Smooth muscle cell (in vitro differentiated cells): ENCODE measurements around the gene PDE7B. TPM values are rescaled to one million over a fixed set of nuclear protein-coding genes. Genes with fewer than 3 reads are reported as not detected.
"Not testable (repeated sequence)": the region's sequence is repeated elsewhere in the genome, so short reads cannot be mapped to it uniquely, and the experiment has no call there.

Experiments
- DNase-seq: peaks from one replicate; lab custom pipeline; 2025; ENCODE audit not compliant: unreplicated experiment; lab: John Stamatoyannopoulos, UW
- H2AFZ ChIP-seq: fragments of 200-600 bp; sonication (generic); 2 replicates; pipeline ENCODE4 v1.6.0; 2016; ENCODE audit warnings: antibody characterized with exemption, low read depth, mild to moderate bottlenecking
- H3F3A ChIP-seq: fragments of 200-600 bp; sonication (generic); 2 replicates; pipeline ENCODE4 v1.6.0; 2017; ENCODE audit warnings: antibody characterized with exemption, low read depth
- H3K27ac ChIP-seq: fragments of 200-600 bp; sonication (generic); 2 replicates; pipeline ENCODE4 v1.5.1; 2016; ENCODE audit warnings: low read depth, mild to moderate bottlenecking
- H3K27me3 ChIP-seq: fragments of 200-600 bp; sonication (generic); 2 replicates; pipeline ENCODE4 v1.6.1; 2016; ENCODE audit warnings: low read depth, mild to moderate bottlenecking
- H3K36me3 ChIP-seq: fragments of 200-600 bp; sonication (generic); 2 replicates; pipeline ENCODE4 v1.5.1; 2016; ENCODE audit warnings: low read depth
- H3K4me1 ChIP-seq: fragments of 200-600 bp; sonication (generic); 2 replicates; pipeline ENCODE4 v1.5.1; 2016; ENCODE audit warnings: low read depth
- H3K4me2 ChIP-seq: fragments of 200-600 bp; sonication (generic); 2 replicates; pipeline ENCODE4 v1.6.0; 2016; ENCODE audit warnings: mild to moderate bottlenecking
- H3K4me3 ChIP-seq: fragments of 200-600 bp; sonication (generic); 2 replicates; pipeline ENCODE4 v1.5.1; 2016; ENCODE audit warnings: mild to moderate bottlenecking
- H3K79me2 ChIP-seq: fragments of 200-600 bp; sonication (generic); 2 replicates; pipeline ENCODE4 v1.6.0; 2016; ENCODE audit warnings: low read depth, mild to moderate bottlenecking
- H3K9ac ChIP-seq: fragments of 200-600 bp; sonication (generic); 2 replicates; pipeline ENCODE4 v1.6.0; 2016; ENCODE audit warnings: low read depth
- H3K9me3 ChIP-seq: fragments of 200-600 bp; sonication (generic); replicated peaks from 2 replicates; pipeline ENCODE4 v1.5.1; 2016; ENCODE audit warnings: low read depth
- H4K20me1 ChIP-seq: fragments of 200-600 bp; sonication (generic); 2 replicates; pipeline ENCODE4 v1.6.0; 2016; ENCODE audit warnings: low read depth
- CTCF ChIP-seq: fragments of 200-600 bp; sonication (generic); IDR thresholded peaks from 2 replicates; pipeline ENCODE4 v1.5.1; 2017; ENCODE audit warnings: borderline replicate concordance, mild to moderate bottlenecking, antibody characterized with exemption; ENCODE audit not compliant: insufficient read depth, poor library complexity, severe bottlenecking
- WGBS: methylation state at CpG from one replicate; pipeline ENCODE4 v1.1.7; 2016; ENCODE audit warnings: low lambda C conversion rate; 5-methylcytosine and 5-hydroxymethylcytosine counted together
- polyA plus RNA-seq: library from polyadenylated mRNA; unstranded; fragments of >200 nt; fragmentation: Nextera tagmentation; extraction: Ambion mirVana; gene quantifications from 2 replicates; pipeline ENCODE4 v1.2.1, GENCODE V29; 2016
- total RNA-seq: library from RNA; depleted of rRNA; stranded (reverse); fragments of >200 nt; gene quantifications from 2 replicates; pipeline ENCODE4 v1.2.3, GENCODE V29; 2014

PDE7B gene
- total and polyA plus RNA-seq, 2 experiments from 2014 or later, result 23.5 to 36.9 TPM

DNA sequence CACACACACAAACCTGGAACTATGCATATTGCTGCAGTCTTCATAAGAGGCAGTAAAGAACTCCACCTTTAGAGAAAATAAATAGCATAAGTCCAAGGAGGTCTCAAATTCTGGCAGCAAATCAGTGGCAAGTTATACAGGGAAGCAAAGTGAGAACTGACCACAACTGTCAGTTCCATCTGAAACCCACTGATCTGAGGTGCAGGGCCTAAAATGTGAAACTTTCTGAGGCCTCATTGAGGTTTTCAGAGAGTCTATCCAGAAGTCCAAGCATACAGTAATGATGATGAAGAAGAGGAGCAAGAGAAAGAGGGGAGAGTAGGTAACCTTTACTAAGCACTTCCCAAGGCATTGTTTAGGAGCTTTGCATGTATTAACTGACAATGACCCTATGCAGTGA, 362.4 kb downstream of the PDE7B start:
- Histone ChIP-seq H3F3A (peaks cover 2% of the 10 kb centered on the region), H2AFZ (no peak overlapping the region), H3K4me3 (no peak overlapping the region), H3K79me2 (no peaks in the 10 kb centered on the region), H3K36me3 (no peaks in the 10 kb centered on the region), H3K9ac (no peak overlapping the region), H3K4me1 (no peaks in the 10 kb centered on the region), H3K27ac (no peak overlapping the region), H4K20me1 (no peaks in the 10 kb centered on the region), H3K27me3 (no peaks in the 10 kb centered on the region), H3K4me2 (no peak overlapping the region), H3K9me3 (no peaks in the 10 kb centered on the region)
- DNase-seq, result no peak
- TF ChIP-seq CTCF, result no peak

DNA sequence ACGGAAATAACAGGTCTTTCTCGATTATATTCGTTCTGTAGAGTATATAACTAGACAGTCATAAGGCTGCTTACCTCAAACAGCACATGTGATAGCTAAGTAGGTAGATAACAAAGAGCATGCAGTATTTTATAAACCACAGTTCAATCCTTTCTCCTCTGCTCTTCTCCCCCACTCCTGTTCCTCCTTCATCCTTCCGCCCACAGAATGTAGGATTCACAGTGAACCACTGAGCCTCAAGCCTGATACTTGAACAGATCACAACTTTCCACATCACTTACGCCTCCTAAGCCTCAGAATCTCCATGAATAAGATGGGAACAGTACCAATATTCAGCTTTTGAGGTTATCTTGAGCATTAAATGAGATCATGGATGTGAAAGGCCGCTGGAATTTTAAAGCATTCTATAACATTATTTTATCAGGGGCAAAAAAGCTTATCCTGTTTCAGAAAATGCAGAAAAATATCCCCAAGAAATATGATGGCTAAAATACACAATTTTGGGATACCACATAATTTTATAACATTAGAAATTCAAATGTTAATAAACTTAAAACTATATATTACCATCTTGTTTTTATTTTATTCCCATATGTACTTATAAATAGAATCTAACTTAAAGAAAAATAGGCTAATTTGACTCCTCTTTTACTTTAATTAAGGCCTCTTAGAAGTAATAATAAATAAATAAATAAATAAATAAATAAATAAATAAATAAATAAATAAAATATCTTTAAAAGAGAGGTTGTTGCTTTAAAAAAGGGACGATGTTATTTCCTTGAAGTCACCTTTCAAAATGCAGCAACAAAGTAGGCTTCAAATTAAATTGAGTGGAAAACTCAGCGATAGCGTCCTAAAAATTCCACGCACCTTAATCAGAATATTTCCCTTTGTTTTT, 365.3 kb downstream of the PDE7B start:
- no peak overlapping the region for H2AFZ ChIP-seq
- no peaks in the 10 kb centered on the region for H4K20me1 ChIP-seq
- H3K79me2 ChIP-seq, result no peaks in the 10 kb centered on the region
- no peak overlapping the region for H3K9ac ChIP-seq
- H3K4me1 ChIP-seq, result no peaks in the 10 kb centered on the region
- H3K36me3 ChIP-seq, result no peaks in the 10 kb centered on the region
- H3F3A ChIP-seq, result peaks cover 2% of the 10 kb centered on the region
- WGBS, result 67% methylated on average over 10 of the region's 10 CpGs
- H3K4me2 ChIP-seq, result no peak overlapping the region
- H3K27ac ChIP-seq, result no peak overlapping the region
- no peak for TF ChIP-seq CTCF
- H3K27me3 ChIP-seq, result no peaks in the 10 kb centered on the region
- H3K4me3 ChIP-seq, result no peak overlapping the region
- H3K9me3 ChIP-seq, result no peaks in the 10 kb centered on the region
- no peak for DNase-seq

- WGBS, result 97% methylated on average over 4 of the region's 4 CpGs
- H3F3A ChIP-seq, H3K9ac ChIP-seq, H3K4me2 ChIP-seq, H2AFZ ChIP-seq, H3K36me3 ChIP-seq, H3K4me3 ChIP-seq, H3K27me3 ChIP-seq, H3K79me2 ChIP-seq, H3K4me1 ChIP-seq, DNase-seq, H3K27ac ChIP-seq, H3K9me3 ChIP-seq, H4K20me1 ChIP-seq: not testable (repeated sequence)
Observed at GRCh38 chr6:136224974-136225373, 373.5 kb downstream of the PDE7B start.

DNA sequence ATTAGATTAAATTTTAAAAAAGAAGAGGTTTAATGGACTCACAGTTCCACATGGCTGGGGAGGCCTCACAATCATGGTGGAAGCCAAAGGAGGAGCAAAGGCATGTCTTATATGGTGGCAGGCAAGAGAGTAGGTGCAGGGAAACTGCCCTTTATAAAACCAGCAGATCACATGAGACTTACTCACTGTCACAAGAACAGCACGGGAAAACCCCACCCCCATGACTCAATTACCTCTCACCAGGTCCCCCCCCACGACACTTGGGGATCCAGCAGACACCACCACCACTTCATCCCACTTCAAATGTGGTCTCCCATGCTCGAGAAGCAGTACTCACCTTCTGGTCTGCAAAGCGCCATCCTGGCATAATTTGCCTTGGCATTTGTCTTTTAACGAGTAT, 374.0 kb downstream of the PDE7B start:
- no peaks in the 10 kb centered on the region for H3K79me2 ChIP-seq
- no peaks in the 10 kb centered on the region for H3F3A ChIP-seq
- no peaks in the 10 kb centered on the region for H4K20me1 ChIP-seq
- no peaks in the 10 kb centered on the region for H3K4me1 ChIP-seq
- H3K9ac ChIP-seq, result no peak overlapping the region
- no peaks in the 10 kb centered on the region for H3K27me3 ChIP-seq
- TF ChIP-seq CTCF, result no peak
- H3K36me3 ChIP-seq, result no peaks in the 10 kb centered on the region
- no peak overlapping the region for H2AFZ ChIP-seq
- no peak overlapping the region for H3K27ac ChIP-seq
- H3K4me2 ChIP-seq, result no peak overlapping the region
- H3K4me3 ChIP-seq, result no peak overlapping the region
- DNase-seq, result no peak
- 71% methylated on average over 5 of the region's 5 CpGs for WGBS
- no peaks in the 10 kb centered on the region for H3K9me3 ChIP-seq
